DND-41 (cell line): ENCODE measurements around the gene CELA2B.
A peak's percentile ranks its signal among the peaks of the same experiment; 100 is the strongest.
"Not testable (repeated sequence)": the region's sequence is repeated elsewhere in the genome, so short reads cannot be mapped to it uniquely, and the experiment has no call there.

ENCODE experiments used
- ATAC-seq: fragments of 200-7000 bp; cut with Tn5 transposase; 3 replicates; pipeline ENCODE4 v1.9.1; 2021; ENCODE audit warnings: low read depth; ENCODE audit not compliant: insufficient read depth
- DNase-seq: peaks from one replicate; pipeline ENCODE4 v3.0.0-alpha.2; 2020
- H2AFZ ChIP-seq: 2 replicates; pipeline ENCODE4 v1.6.0; 2012; ENCODE audit warnings: low read depth, low read length
- H3K27ac ChIP-seq: 2 replicates; pipeline ENCODE4 v1.5.1; 2012; ENCODE audit warnings: low read length, inconsistent platforms
- H3K27me3 ChIP-seq: fragments of 200-600 bp; sonication (generic); 2 replicates; pipeline ENCODE4 v1.6.0; 2012; ENCODE audit warnings: low read length, mild to moderate bottlenecking, inconsistent platforms; ENCODE audit not compliant: insufficient read depth, poor library complexity
- H3K36me3 ChIP-seq: 2 replicates; pipeline ENCODE4 v1.5.1; 2012; ENCODE audit warnings: low read length, inconsistent platforms; ENCODE audit not compliant: insufficient read depth
- H3K4me1 ChIP-seq: 2 replicates; pipeline ENCODE4 v1.5.1; 2012; ENCODE audit warnings: mild to moderate bottlenecking, low read length; ENCODE audit not compliant: insufficient read depth
- H3K4me2 ChIP-seq: 2 replicates; pipeline ENCODE4 v1.6.0; 2012; ENCODE audit warnings: mild to moderate bottlenecking, moderate library complexity, low read length, inconsistent platforms; ENCODE audit not compliant: insufficient read depth
- H3K4me3 ChIP-seq, 2 experiments: fragments of 200-600 bp in 1 of 2; shearing (Covaris generic) in 1 of 2; 2 replicates each; pipeline ENCODE4 v1.5.1; 2012 to 2016; ENCODE audit warnings: inconsistent platforms in 2 of 2, low read length in 2 of 2, mild to moderate bottlenecking in 2 of 2, low read depth in 1 of 2, moderate library complexity in 1 of 2
- H3K79me2 ChIP-seq: 2 replicates; pipeline ENCODE4 v1.6.0; 2012; ENCODE audit warnings: low read length, inconsistent platforms; ENCODE audit not compliant: insufficient read depth
- H3K9ac ChIP-seq: 2 replicates; pipeline ENCODE4 v1.6.0; 2012; ENCODE audit warnings: low read depth, mild to moderate bottlenecking, inconsistent platforms, low read length, moderate library complexity
- H3K9me3 ChIP-seq: 2 replicates; pipeline ENCODE4 v1.5.1; 2012; ENCODE audit warnings: low read length, moderate library complexity, mild to moderate bottlenecking, inconsistent platforms; ENCODE audit not compliant: insufficient read depth, severe bottlenecking
- H4K20me1 ChIP-seq: 2 replicates; pipeline ENCODE4 v1.6.0; 2012; ENCODE audit warnings: low read length; ENCODE audit not compliant: insufficient read depth
- EZH2 ChIP-seq: IDR thresholded peaks from 3 replicates; pipeline ENCODE4 v1.6.1; 2012; ENCODE audit warnings: borderline replicate concordance, low read depth, mild to moderate bottlenecking, moderate library complexity, low read length, inconsistent platforms; ENCODE audit not compliant: severe bottlenecking
- TF ChIP-seq, protein P1 (sequence below): IDR thresholded peaks from 2 replicates; pipeline ENCODE4 v1.5.1; 2012; ENCODE audit warnings: borderline replicate concordance, low read length, moderate library complexity, mild to moderate bottlenecking; ENCODE audit not compliant: poor library complexity, severe bottlenecking; ENCODE audit errors: extremely low read depth

Gene CELA2B

GRCh38 chr1:15488371-15488770 is 12.5 kb downstream of the CELA2B start:
- Histone ChIP-seq H4K20me1 (no peaks in the 10 kb centered on the region), H3K9me3 (no peaks in the 10 kb centered on the region), H2AFZ (no peak overlapping the region), H3K36me3 (no peaks in the 10 kb centered on the region), H3K4me3 (no peak overlapping the region), H3K9ac (no peak overlapping the region), H3K79me2 (no peaks in the 10 kb centered on the region), H3K27me3 (no peaks in the 10 kb centered on the region), H3K27ac (no peak overlapping the region), H3K4me1 (no peaks in the 10 kb centered on the region), H3K4me2 (no peak overlapping the region)
- DNase-seq, result no peak
- no peak for ATAC-seq
- no peak for TF ChIP-seq EZH2
- TF ChIP-seq, protein P1, sequence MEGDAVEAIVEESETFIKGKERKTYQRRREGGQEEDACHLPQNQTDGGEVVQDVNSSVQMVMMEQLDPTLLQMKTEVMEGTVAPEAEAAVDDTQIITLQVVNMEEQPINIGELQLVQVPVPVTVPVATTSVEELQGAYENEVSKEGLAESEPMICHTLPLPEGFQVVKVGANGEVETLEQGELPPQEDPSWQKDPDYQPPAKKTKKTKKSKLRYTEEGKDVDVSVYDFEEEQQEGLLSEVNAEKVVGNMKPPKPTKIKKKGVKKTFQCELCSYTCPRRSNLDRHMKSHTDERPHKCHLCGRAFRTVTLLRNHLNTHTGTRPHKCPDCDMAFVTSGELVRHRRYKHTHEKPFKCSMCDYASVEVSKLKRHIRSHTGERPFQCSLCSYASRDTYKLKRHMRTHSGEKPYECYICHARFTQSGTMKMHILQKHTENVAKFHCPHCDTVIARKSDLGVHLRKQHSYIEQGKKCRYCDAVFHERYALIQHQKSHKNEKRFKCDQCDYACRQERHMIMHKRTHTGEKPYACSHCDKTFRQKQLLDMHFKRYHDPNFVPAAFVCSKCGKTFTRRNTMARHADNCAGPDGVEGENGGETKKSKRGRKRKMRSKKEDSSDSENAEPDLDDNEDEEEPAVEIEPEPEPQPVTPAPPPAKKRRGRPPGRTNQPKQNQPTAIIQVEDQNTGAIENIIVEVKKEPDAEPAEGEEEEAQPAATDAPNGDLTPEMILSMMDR, result no peak

GRCh38 chr1:15489052-15489736 is 13.3 kb downstream of the CELA2B start:
- Histone ChIP-seq H4K20me1 (no peaks in the 10 kb centered on the region), H3K27ac (no peak overlapping the region), H3K79me2 (no peaks in the 10 kb centered on the region), H3K9me3 (no peaks in the 10 kb centered on the region), H3K4me3 (no peak overlapping the region), H3K36me3 (no peaks in the 10 kb centered on the region), H3K4me2 (no peak overlapping the region), H3K4me1 (no peaks in the 10 kb centered on the region), H3K27me3 (no peaks in the 10 kb centered on the region), H3K9ac (no peak overlapping the region), H2AFZ (no peak overlapping the region)
- ATAC-seq, result no peak
- TF ChIP-seq, protein P1, result no peak
- TF ChIP-seq EZH2, result no peak
- no peak for DNase-seq

- not testable (repeated sequence) for H3K36me3 ChIP-seq, H3K79me2 ChIP-seq, H4K20me1 ChIP-seq, H3K27ac ChIP-seq, H3K27me3 ChIP-seq, H3K4me1 ChIP-seq, H2AFZ ChIP-seq, H3K4me2 ChIP-seq, H3K9ac ChIP-seq, H3K9me3 ChIP-seq, H3K4me3 ChIP-seq
- ATAC-seq, result peak; percentile 50; the same call in 1 of the 3 replicates
- peak; percentile 15 for DNase-seq
These were observed 15.1 kb downstream of the CELA2B start for GRCh38 chr1:15491010-15491409.

- no peaks in the 10 kb centered on the region for H3K4me1 ChIP-seq
- H4K20me1 ChIP-seq, result no peaks in the 10 kb centered on the region
- H3K4me3 ChIP-seq, result no peak overlapping the region
- H3K27me3 ChIP-seq, result no peaks in the 10 kb centered on the region
- no peak overlapping the region for H2AFZ ChIP-seq
- DNase-seq (no peak), ATAC-seq (no peak)
- no peaks in the 10 kb centered on the region for H3K79me2 ChIP-seq
- no peak overlapping the region for H3K4me2 ChIP-seq
- H3K9me3 ChIP-seq, result no peaks in the 10 kb centered on the region
- H3K27ac ChIP-seq, result no peak overlapping the region
- TF ChIP-seq, protein P1, result no peak
- no peak overlapping the region for H3K9ac ChIP-seq
- H3K36me3 ChIP-seq, result no peaks in the 10 kb centered on the region
These were observed 16.7 kb downstream of the CELA2B start for GRCh38 chr1:15492596-15492995.
